Breast epithelium (tissue), 3 donors: Measurements from ENCODE around the gene TENM4.

Source experiments
- CTCF ChIP-seq, 3 donors: fragments of 450-650 bp; IDR thresholded peaks; one replicate each; pipeline ENCODE4 v1.5.1; 2016 to 2017; ENCODE audit warnings: antibody characterized with exemption in 3 of 3, mild to moderate bottlenecking in 3 of 3, moderate library complexity in 3 of 3
- POLR2A ChIP-seq: fragments of 450-650 bp; IDR thresholded peaks from one replicate; pipeline ENCODE4 v1.6.1; 2016; ENCODE audit warnings: antibody characterized with exemption, mild to moderate bottlenecking, moderate library complexity
- POLR2AphosphoS5 ChIP-seq, 3 donors: sonication (generic); formaldehyde crosslinking; IDR thresholded peaks; one replicate each; pipeline ENCODE4 v1.6.1; 2017; ENCODE audit warnings: antibody characterized with exemption in 3 of 3

GRCh38 chr11:79236541-79236971 is 204.3 kb downstream of the TENM4 start:
- no peak for TF ChIP-seq CTCF (IDR thresholded peaks at IDR 0.05)
- no peak for TF ChIP-seq POLR2A
- no peak for TF ChIP-seq POLR2AphosphoS5 (IDR thresholded peaks at IDR 0.05)
